HG02840 (cell line): ENCODE results near the gene MYOCD.

Source experiments
- ATAC-seq: cut with Tn5 transposase; IDR thresholded peaks from one replicate; pipeline ENCODE4 v1.9.1; 2021; ENCODE audit warnings: mild to moderate bottlenecking, moderate library complexity, moderate number of reproducible peaks; ENCODE audit not compliant: unreplicated experiment, low FRiP score

MYOCD gene

GRCh38 chr17:12693640-12694039 is 27.9 kb downstream of the MYOCD start:
- no peak for ATAC-seq

- ATAC-seq: no peak
Measured at GRCh38 chr17:12706070-12706469, 40.4 kb downstream of the MYOCD start.

- no peak for ATAC-seq
Measured at GRCh38 chr17:12709063-12709462, 43.4 kb downstream of the MYOCD start.

- no peak for ATAC-seq
Measured at GRCh38 chr17:12712415-12712814, 46.7 kb downstream of the MYOCD start.

- no peak for ATAC-seq
Measured at GRCh38 chr17:12712941-12713340, 47.3 kb downstream of the MYOCD start.

- no peak for ATAC-seq
Measured at GRCh38 chr17:12719948-12720347, 54.3 kb downstream of the MYOCD start.

- no peak for ATAC-seq
Measured at GRCh38 chr17:12721581-12721980, 55.9 kb downstream of the MYOCD start.

- no peak for ATAC-seq
Measured at GRCh38 chr17:12722282-12722681, 56.6 kb downstream of the MYOCD start.

GRCh38 chr17:12726131-12726530 is 60.4 kb downstream of the MYOCD start:
- ATAC-seq: no peak

GRCh38 chr17:12727076-12727760 is 61.5 kb downstream of the MYOCD start:
- no peak for ATAC-seq

- ATAC-seq: no peak
Measured at GRCh38 chr17:12727881-12728280, 62.2 kb downstream of the MYOCD start.

GRCh38 chr17:12729086-12729485 is 63.4 kb downstream of the MYOCD start:
- ATAC-seq: no peak

- ATAC-seq: no peak
Measured at GRCh38 chr17:12730421-12730820, 64.7 kb downstream of the MYOCD start.

- no peak for ATAC-seq
Measured at GRCh38 chr17:12730931-12731521, 65.3 kb downstream of the MYOCD start.

- ATAC-seq: no peak
Measured at GRCh38 chr17:12731839-12732238, 66.1 kb downstream of the MYOCD start.

GRCh38 chr17:12732366-12732765 is 66.7 kb downstream of the MYOCD start:
- ATAC-seq: no peak

- no peak for ATAC-seq
Measured at GRCh38 chr17:12734926-12735325, 69.2 kb downstream of the MYOCD start.

- ATAC-seq: no peak
Measured at GRCh38 chr17:12735517-12735916, 69.8 kb downstream of the MYOCD start.

GRCh38 chr17:12736526-12736925 is 70.8 kb downstream of the MYOCD start:
- ATAC-seq: no peak

- ATAC-seq: no peak
Measured at GRCh38 chr17:12737740-12738469, 72.2 kb downstream of the MYOCD start.

GRCh38 chr17:12738624-12739023 is 72.9 kb downstream of the MYOCD start:
- ATAC-seq: no peak

GRCh38 chr17:12739500-12739899 is 73.8 kb downstream of the MYOCD start:
- no peak for ATAC-seq
